NCI-H226 (cell line): ENCODE results near the gene SSBP3.
"Not testable (repeated sequence)": the region's sequence is repeated elsewhere in the genome, so short reads cannot be mapped to it uniquely, and the experiment has no call there.

Source experiments
- DNase-seq: peaks from one replicate; pipeline ENCODE4 v3.0.0-alpha.2; 2015

SSBP3 gene

DNA sequence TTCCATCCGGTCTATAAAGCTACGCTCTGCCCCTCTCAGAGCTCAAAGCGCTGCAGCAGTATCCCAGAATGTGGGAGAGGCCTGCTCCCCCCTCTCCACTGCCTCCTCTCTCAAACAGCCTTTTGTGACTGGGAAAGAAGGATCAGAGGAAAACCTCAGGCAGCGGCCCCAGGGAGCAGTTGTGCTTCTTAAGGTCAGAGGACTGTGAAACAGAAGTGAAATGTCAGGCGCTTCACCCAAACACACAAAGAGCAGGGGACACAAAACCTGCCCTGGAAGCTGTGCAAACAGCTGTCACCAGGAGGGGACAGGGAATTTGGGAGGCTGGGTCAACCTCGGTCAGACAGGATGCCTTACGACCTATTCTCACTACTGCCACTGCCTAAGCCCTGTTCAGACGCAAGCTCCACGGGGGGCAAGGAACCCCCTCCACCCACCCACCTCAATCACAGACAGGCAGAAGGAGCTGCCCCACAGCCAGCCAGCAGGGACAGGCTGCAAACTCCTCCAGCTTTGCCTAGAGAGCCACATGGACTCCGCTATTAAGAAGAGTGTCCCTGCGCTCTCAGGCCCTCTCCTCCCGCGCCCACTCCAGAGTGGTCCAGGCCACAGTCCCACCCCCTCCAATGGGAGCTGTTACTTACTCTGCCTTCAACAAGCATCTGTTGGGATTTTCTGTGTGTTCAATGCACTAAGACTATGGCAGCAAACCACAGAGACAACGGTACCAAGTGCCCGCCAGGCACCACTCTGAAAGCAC lies 14.6 kb downstream of the SSBP3 start:
- DNase-seq = no peak

DNA sequence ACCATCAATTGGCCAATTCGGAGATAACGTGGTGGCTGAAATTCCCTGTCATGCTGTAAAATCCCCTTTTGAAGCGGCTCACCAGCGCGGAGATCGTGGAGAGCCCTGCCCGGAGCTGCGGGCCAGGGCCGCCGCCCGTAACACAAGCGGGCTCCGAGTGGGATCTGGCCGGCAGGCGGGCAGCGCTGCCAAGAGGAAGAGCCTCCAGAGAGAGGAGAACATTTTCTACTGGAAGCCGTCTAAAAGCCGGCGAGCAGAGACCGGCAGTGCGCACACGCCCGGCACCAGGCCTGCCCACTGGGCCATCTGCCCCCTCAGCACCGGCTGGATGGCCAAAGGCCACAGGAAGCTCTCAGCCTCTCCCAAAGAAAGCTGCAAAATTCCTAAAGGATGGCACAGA lies 15.5 kb downstream of the SSBP3 start:
- DNase-seq = no peak

GRCh38 chr1:54389608-54390007 lies 16.6 kb downstream of the SSBP3 start:
- not testable (repeated sequence) for DNase-seq

- DNase-seq = no peak
Measured at GRCh38 chr1:54387419-54387818, 18.8 kb downstream of the SSBP3 start.

- DNase-seq = no peak
Measured at GRCh38 chr1:54385727-54386022, 20.5 kb downstream of the SSBP3 start.

GRCh38 chr1:54384918-54385726 lies 21.1 kb downstream of the SSBP3 start:
- no peak for DNase-seq

- no peak for DNase-seq
Measured at GRCh38 chr1:54384471-54384870, 21.7 kb downstream of the SSBP3 start.

DNA sequence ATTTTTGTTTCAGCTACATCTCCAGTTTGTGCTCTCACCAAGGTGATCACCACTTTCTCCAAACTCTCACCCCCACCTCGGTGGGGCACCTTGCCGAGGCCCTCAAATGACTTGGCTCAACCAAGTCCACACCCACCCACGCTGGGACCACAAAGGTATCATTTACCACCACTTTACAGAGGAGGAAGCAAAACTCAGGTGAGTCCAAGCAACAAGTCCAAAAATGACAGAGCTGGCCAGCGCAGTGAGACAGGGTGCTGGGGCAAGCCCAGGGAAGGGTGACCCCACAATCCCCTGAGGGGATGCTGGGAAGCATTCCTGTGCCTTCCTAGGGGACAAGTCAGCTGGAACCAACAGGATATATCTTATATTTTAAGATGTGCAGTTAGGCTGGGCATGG lies 24.7 kb downstream of the SSBP3 start:
- DNase-seq = no peak

- no peak for DNase-seq
Measured at GRCh38 chr1:54380290-54380882, 25.8 kb downstream of the SSBP3 start.

- no peak for DNase-seq
Measured at GRCh38 chr1:54379555-54380289, 26.5 kb downstream of the SSBP3 start.

DNA sequence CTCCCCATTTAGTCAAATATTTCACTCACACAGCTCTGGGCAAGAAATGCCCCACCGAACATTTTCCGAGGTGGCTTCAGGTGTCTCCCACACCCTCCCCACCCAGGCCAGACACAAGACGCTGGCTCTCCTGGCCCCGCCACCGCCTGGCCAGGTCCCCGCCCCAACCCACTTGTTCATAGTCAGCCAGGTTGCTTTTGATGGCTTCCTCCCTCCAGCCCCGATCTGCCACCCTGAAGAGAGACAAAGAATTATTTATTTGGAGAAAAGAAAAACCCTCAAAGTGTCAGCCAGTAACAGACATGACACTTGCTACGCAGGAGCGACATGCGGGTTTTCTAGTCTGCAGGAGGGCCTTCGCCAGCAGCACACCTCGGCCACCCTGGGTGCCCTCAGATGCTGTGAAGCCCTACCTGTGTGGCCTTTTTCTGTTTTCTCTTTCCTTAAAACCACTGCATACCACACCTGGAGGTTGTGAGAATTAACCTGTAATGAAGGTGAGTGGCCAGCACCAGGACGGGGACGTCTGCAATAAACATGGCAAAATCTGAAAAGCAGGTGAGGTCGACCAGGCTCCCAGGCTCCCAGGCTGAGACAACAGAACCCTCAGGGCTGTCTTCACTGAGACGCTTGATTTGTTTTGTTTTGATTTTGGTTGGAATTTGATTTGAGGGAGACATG lies 27.2 kb downstream of the SSBP3 start:
- no peak for DNase-seq

DNA sequence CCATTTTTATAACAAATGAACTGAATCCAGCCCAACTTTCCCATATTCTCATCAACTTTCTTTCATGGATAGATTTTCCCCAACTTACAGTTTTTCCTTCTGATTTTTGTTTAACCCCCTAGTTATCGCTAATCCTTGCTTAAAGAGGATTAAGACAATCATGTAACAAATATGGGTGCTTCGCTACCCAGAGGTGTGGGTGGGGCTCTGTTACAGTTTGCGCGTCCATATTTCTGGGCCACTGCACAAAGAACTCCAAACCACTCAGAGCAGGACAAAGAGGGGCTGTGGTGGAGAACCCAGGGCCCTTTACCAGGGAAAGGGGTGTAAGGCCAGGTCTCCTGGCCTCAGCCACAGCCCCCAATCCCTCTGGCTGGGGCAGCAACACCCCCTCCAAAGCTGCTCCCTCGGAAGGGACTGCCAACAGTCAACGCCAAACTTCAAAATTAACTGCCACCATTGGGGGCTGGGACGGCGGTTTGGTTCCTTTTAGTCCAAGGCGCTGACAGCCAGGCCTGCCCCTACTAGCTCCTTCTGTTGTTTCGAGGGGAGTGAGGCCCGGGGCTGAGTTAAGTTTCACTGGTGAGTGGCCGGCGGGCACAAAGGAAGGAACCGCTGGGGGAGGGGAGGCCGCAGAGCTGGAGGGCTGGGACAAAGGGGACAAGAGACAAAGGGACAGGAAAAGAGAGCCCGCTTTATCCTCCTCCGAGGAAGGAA lies 27.9 kb downstream of the SSBP3 start:
- no peak for DNase-seq

- DNase-seq = no peak
Measured at GRCh38 chr1:54377040-54377691, 29.0 kb downstream of the SSBP3 start.

DNA sequence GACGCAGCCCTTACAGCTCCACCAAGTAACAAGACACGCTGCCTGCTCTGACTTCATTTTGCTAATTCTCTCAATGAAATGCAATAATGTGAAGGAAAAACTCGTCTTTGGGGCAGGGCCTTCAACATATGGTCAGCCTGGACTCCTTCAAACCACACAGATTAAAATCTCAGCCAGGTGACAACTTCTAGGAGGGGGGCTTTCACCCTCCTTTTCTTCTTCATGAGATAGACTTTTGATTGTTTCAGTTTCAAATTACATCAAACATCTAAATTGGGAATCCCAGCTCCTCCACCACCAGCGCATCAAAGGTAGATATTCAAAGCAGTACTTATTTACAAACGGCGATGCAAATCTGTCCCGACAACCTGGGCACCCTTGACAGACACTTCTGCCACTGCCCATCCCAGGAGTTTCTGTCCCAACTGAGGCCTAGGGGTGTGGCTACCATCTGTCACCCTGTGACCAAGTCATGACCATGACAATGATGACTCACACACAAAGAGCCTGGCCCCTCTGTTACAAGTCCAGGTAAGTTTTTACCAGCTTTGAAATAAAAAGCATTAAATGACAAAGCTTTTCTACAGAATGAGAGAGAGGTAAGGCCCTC lies 29.7 kb downstream of the SSBP3 start:
- no peak for DNase-seq

GRCh38 chr1:54375712-54376429 lies 30.3 kb downstream of the SSBP3 start:
- DNase-seq = no peak

DNA sequence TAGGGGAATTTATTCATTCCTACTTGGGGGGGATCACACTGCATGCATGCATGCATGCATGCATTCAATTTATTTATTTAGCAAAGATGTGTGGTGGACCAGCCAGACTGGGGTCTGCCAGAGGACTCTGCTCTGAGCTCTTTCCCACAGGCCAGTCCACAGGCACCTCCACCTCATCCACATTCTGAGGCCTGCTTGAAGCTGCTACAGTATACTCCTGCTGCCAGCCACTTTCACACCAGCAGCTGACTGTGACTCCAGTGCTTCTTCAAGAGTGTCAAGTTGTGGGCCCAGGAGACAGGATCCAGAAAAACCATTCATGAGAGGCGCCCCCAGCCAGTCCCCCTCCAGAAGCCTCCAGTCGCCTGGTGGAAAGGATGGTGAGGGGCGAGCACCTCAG lies 30.9 kb downstream of the SSBP3 start:
- no peak for DNase-seq

- no peak for DNase-seq
Measured at GRCh38 chr1:54374766-54375165, 31.4 kb downstream of the SSBP3 start.

GRCh38 chr1:54372978-54373377 lies 33.2 kb downstream of the SSBP3 start:
- no peak for DNase-seq

DNA sequence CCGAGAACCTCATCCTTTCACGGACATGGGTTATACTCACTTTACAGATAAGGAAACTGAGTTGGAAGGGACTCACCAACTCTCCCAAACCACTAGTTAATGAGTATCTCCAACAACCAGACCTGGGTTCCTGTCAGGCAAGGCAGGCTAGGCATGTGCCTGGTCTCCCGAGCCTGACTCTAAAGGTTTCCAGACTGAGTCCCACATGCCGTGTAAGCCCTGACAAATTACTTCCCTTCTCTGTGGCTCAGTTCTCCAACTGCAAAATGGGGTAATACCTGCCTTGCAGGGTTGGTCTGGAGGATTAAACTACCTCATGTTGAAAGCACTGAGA lies 34.3 kb downstream of the SSBP3 start:
- DNase-seq = no peak
